ENCODE results near the gene SAMMSON. TPM values are rescaled to one million over a fixed set of nuclear protein-coding genes. Genes with fewer than 3 reads are reported as not detected.

SAMMSON gene
- total and polyA plus RNA-seq, 9 of the 15 experiments (the other 6 are each of a cell fraction or from before 2014, with no cell fraction given): 0.65 to 4.4 (median 1.9) TPM

DNA sequence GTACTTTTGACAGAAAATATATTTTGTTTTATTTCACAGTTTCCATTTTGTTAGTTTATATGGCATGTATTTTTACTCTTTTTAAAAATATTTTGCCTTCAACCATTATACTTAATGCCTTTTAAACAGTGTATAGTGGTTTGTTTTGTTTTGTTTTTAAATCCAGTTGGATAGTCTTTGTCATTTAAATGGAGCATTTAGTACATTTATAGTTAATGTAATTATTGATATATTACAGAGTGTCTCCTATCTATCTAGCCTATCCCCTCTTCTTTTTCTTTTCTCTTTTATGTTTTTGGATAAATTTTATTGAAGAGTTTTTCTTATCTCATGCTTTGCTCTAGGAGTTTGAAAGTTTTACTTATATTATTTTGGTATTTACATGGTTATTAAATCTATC, 3.6 kb downstream of the SAMMSON start:
- CTCF ChIA-PET (ENCODE audit: low intra/inter-chr PET ratio): no interaction called here
- in situ Hi-C loops (cut with MboI): no loop called here
- no peaks in the 10 kb centered on the region for H4K20me1 ChIP-seq (replicated peaks; ENCODE audit: control insufficient read depth, insufficient read depth, low read length)
- H2AFZ ChIP-seq (ENCODE audit: low read depth, low read length): no peak overlapping the region
- FAIRE-seq (no peak), DNase-seq (ENCODE audit: extremely low read depth in 1 of 4, low spot score in 3 of 4) (no peak), ATAC-seq (no peak)
- no peak overlapping the region for H3K9ac ChIP-seq (ENCODE audit: insufficient read depth in 1 of 2, low read depth in 2 of 2, low read length in 2 of 2)
- H3K27ac ChIP-seq (ENCODE audit: extremely low read depth, low read depth, low read length): no peak overlapping the region
- TF ChIP-seq, protein P1, sequence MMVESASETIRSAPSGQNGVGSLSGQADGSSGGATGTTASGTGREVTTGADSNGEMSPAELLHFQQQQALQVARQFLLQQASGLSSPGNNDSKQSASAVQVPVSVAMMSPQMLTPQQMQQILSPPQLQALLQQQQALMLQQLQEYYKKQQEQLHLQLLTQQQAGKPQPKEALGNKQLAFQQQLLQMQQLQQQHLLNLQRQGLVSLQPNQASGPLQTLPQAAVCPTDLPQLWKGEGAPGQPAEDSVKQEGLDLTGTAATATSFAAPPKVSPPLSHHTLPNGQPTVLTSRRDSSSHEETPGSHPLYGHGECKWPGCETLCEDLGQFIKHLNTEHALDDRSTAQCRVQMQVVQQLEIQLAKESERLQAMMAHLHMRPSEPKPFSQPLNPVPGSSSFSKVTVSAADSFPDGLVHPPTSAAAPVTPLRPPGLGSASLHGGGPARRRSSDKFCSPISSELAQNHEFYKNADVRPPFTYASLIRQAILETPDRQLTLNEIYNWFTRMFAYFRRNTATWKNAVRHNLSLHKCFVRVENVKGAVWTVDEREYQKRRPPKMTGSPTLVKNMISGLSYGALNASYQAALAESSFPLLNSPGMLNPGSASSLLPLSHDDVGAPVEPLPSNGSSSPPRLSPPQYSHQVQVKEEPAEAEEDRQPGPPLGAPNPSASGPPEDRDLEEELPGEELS (CRISPR knock-in tag; IDR thresholded peaks at IDR 0.05; ENCODE audit: borderline replicate concordance): no peak
- TF ChIP-seq ZNF408 (CRISPR knock-in tag; IDR thresholded peaks at IDR 0.05; ENCODE audit: low read depth) (no peak), JUND (IDR thresholded peaks at IDR 0.05; ENCODE audit: borderline replicate concordance, low read depth, low read length) (no peak), JUND (tag; IDR thresholded peaks at IDR 0.05; ENCODE audit: borderline replicate concordance, low read depth, low read length) (no peak), C11orf30 (IDR thresholded peaks at IDR 0.05; ENCODE audit: low read depth) (no peak), ZNF507 (tag; conservative IDR thresholded peaks at IDR 0.05) (peak; percentile 92)
- no peaks in the 10 kb centered on the region for H3K27me3 ChIP-seq (ENCODE audit: control insufficient read depth in 2 of 2, insufficient read depth in 2 of 2, low read length in 2 of 2)
- H3K4me2 ChIP-seq (ENCODE audit: insufficient read depth, low read length): no peak overlapping the region
- no peaks in the 10 kb centered on the region; the same call in 1 of the 2 replicates for H3K9me3 ChIP-seq (replicated peaks; ENCODE audit: control insufficient read depth, insufficient read depth, low read depth, low read length)
- H3K9me1 ChIP-seq (ENCODE audit: control insufficient read depth, insufficient read depth, low read length): no peaks in the 10 kb centered on the region
- intact Hi-C loops (cut with micrococcal nuclease): no loop called here
- no TSS peak for BruUV-seq (replicated peaks)
- H3K36me3 ChIP-seq (ENCODE audit: control insufficient read depth, insufficient read depth, low read length): no peaks in the 10 kb centered on the region
- no peaks in the 10 kb centered on the region for H3K79me2 ChIP-seq (ENCODE audit: control insufficient read depth, insufficient read depth, low read length)
- POLR2A ChIA-PET: no interaction called here
- H3K4me3 ChIP-seq: no peak overlapping the region
- H3K4me1 ChIP-seq (replicated peaks in 1 of 2; ENCODE audit: control insufficient read depth in 2 of 2, insufficient read depth in 2 of 2, low read length in 2 of 2): peaks cover 0 to 5% of the 10 kb centered on the region in 2 experiments; a peak in 2 of 5 replicates

Data from K562 (cell line).